HG02798 (cell line): ENCODE measurements around the gene RCN2.

Experiments
- ATAC-seq: cut with Tn5 transposase; IDR thresholded peaks from one replicate; pipeline ENCODE4 v1.9.1; 2021; ENCODE audit warnings: mild to moderate bottlenecking; ENCODE audit not compliant: unreplicated experiment, poor library complexity

RCN2 gene

GRCh38 chr15:76991741-76992645, 60.4 kb downstream of the RCN2 start:
- no peak for ATAC-seq

DNA sequence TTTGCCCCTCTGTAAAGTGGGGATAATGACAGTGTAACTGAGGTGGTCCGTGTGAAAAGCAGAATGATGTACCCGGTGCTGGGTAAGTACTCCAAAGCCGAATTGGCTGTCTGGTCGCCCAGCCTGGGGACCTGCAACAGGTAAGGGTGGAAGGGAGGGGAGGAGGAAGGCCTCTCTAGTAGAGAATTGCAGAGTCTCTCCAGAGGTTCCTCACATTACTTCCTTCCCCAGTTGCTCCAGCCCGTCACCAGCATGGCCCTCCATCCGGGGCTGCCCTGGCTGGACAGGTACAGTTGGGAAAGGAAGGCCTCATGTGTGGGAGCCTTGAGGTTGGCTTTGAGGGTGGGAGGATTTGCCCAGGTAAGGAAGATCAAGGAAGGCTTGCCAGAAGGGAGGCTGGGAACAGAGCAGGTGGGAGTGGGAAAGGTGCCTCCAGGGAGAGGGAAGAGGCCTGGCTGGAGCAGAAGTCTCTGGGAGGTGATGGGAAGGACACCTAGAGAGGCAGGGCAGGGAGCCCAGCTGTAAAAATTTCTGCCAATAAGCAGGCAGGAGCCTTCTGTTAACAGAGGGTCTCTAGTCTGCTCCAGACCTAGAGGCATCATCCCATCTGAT, 61.7 kb downstream of the RCN2 start:
- no peak for ATAC-seq

DNA sequence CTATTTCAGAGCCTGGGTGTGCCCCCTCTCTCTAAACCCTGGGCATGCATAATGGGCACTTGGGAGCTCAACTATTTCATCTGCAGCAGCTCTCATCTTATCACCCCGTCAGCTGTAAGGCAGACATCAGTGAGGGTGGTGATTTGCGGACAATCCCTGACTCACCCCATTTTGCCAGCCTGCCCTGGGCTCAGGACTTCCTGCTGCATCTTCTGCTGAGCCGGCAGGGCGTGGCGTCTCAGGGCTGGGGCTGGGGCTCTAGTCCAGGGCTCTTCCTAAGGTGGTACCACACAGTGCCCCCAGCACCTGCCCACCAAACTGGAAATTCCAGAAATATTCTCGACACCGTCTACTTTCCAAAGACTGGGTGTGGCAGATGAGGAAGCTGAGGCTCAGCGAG, 62.5 kb downstream of the RCN2 start:
- ATAC-seq = no peak

DNA sequence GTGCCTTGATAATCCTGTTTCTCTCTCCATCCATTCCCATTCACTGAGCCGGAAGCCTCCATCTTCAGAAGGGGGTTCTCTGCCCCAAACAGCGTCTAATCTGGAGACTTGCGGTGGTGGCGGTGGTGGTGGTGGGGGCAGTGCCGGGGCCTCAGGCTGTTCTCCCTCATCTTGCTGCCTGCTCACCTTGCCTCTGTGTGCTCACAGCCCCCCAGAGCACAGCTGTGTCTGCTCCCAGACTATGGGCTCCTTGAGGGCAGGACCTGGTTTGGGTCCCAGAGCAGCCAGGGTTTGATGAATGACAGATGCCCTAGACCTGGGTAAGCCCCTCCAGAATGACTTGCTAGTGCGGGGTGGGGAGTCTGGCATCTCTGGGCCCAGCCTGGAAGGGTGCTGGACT, 62.9 kb downstream of the RCN2 start:
- ATAC-seq = no peak

- peak; percentile 55 for ATAC-seq
Measured at GRCh38 chr15:76994971-76995945, 63.7 kb downstream of the RCN2 start, which contains the start of gene PSTPIP1. Gene PSTPIP1, plus strand, starts transcription at chr15:76995126. Its CDS starts 448 bp downstream, at chr15:76995574.

- ATAC-seq = no peak
Measured at GRCh38 chr15:76996076-76996525, 64.6 kb downstream of the RCN2 start.

- ATAC-seq = no peak
Measured at GRCh38 chr15:76996526-76997401, 65.2 kb downstream of the RCN2 start.

- ATAC-seq = no peak
Measured at GRCh38 chr15:76998663-76999285, 67.2 kb downstream of the RCN2 start.

GRCh38 chr15:76999996-77000395, 68.4 kb downstream of the RCN2 start:
- no peak for ATAC-seq

DNA sequence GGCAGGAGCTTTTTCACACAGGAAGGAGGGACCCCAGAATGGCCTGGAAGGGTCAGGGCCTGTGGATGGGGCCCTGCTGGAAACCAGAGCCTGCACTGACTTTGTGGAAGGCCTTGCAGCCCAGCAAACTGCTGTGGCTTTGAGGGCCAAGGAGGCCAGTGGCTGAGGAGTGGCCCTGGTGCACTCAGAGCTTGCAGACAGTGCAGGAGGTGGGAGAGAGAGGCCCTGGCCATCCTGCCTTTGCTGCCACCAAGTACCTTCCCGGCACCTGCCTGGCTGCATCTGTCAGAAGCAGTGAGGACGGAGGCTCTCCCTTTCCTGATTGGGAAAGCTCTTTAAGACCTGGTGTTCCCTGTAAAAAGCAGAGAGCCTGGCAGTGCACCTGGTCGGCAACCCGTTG, 69.8 kb downstream of the RCN2 start:
- ATAC-seq = no peak

DNA sequence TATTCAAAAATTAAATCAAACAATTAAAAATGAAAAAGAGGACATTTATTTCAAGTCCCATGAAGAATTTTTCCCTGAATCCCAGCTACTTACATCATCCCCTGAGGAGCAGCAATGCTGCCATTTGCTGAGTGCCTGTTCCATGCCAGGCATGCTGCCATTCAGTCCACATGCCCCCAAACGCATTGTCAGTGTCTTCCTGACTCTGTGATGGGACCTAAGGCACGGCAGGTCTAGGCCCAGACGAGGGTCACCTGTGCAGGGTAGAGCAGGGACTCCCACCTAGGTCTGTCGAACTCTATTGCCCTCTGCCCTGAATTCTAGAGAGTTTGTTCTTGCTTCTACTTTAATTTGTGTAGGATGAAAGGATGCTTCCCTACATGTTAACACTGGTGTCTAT, 70.4 kb downstream of the RCN2 start:
- no peak for ATAC-seq

GRCh38 chr15:77002436-77002835, 70.9 kb downstream of the RCN2 start:
- ATAC-seq = no peak

DNA sequence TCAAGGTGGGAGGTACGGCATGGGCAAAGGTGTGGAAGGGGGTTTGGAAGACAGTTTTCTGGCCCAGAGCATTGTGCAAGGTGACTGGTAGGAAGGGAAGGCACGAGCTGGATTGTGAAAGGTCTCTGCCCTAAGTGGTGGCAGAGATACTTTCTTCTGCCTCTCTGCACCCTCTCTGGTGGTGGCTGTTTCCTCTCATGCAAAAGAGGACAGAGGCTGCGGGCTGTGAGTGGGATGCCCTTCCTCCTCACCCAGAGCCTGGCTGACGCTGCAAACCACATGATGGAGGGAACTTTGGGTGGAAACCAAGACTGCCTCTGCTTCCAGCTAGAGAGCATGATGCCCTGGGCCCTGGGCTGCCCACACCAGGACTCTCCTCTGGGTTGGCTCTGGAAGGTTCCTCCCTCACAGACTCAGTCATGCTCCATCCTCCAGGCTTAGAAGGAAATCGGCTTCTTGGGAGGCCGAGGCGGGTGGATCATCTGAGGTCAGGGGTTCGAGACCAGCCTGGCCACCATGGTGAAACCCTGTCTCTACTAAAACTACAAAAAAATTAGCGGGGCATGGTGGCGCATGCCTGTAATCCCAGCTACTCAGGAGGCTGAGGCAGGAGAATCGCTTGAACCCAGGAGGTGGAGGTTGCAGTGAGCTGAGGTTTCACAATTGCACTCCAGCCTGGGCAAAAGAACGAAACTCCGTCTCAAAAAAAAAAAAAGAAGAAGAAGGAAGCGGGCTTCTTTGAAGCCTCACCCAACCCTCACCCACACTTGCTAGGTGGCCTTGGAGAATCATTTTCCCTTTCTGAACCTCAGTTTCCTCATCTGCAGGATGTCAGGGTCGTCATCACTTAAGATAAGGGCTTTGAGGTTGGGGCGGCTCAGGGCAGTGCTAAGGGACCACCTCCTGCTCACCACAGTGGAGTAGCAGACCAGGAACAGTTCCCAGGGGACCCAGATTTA, 71.7 kb downstream of the RCN2 start:
- peak; percentile 86 for ATAC-seq
